Activated T-helper 2 cell treated with anti-CD3 and anti-CD28 coated beads, Interferon-gamma antibody, Interleukin-2, Interleukin-4, amounts not matched to agents 10 μg/mL and 5 μg/mL and 100 μg/mL, durations not matched to agents 14 hours and 24 hours and 36 hours (primary cell): ENCODE measurements around the gene ELFN1. TPM values are rescaled to one million over a fixed set of nuclear protein-coding genes. Genes with fewer than 3 reads are reported as not detected.

Experiments
- DNase-seq: peaks from one replicate; pipeline ENCODE4 v3.0.0; 2021; ENCODE audit warnings: low spot score
- H3K27ac Mint-ChIP-seq: one replicate; pipeline ENCODE4 v1.8.0; 2021; ENCODE audit warnings: mixed read lengths
- H3K27me3 Mint-ChIP-seq: one replicate; pipeline ENCODE4 v1.8.0; 2021; ENCODE audit warnings: low read depth, mixed read lengths
- H3K36me3 Mint-ChIP-seq: one replicate; pipeline ENCODE4 v1.8.0; 2021; ENCODE audit warnings: low read depth, mixed read lengths
- H3K4me1 Mint-ChIP-seq: one replicate; pipeline ENCODE4 v1.8.0; 2021; ENCODE audit warnings: low read depth, mixed read lengths
- H3K4me3 Mint-ChIP-seq: one replicate; pipeline ENCODE4 v1.8.0; 2021; ENCODE audit warnings: low read depth, mild to moderate bottlenecking, moderate library complexity, mixed read lengths
- H3K9me3 Mint-ChIP-seq: one replicate; pipeline ENCODE4 v1.8.0; 2021; ENCODE audit warnings: mixed read lengths
- intact Hi-C: fragments of 100-400 bp; cut with micrococcal nuclease; formaldehyde crosslinking; loops from one replicate; pipeline ENCODE4 v1.15.1; 2023
- total RNA-seq: library from RNA; stranded (reverse); gene quantifications from 2 replicates; pipeline ENCODE4 v1.2.3, GENCODE V29; 2022

Gene ELFN1
- total RNA-seq, 1 donor from 2014 or later, result not detected

DNA sequence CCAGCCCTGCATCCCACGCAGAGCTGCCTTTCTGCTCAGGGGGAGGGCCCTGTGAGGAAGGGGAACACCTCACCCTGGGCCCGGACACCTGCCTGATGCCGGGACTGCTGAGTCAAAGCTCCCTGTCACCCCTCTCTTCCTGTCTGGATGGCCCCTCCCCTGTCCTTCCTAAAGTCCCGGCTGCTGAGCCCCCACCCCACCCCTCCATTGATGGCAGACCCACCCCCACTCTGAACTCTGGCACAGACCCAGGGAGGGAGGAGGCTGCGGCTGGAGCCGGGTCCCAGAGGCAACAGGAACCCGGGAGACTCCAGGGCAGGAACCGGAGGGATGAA is 78.7 kb downstream of the ELFN1 start:
- Mint-ChIP-seq H3K36me3 (no peaks in the 10 kb centered on the region), H3K27me3 (no peaks in the 10 kb centered on the region), H3K4me1 (no peaks in the 10 kb centered on the region), H3K27ac (no peak overlapping the region), H3K4me3 (no peak overlapping the region), H3K9me3 (no peaks in the 10 kb centered on the region)
- intact Hi-C loops, result no loop called here
- no peak for DNase-seq

DNA sequence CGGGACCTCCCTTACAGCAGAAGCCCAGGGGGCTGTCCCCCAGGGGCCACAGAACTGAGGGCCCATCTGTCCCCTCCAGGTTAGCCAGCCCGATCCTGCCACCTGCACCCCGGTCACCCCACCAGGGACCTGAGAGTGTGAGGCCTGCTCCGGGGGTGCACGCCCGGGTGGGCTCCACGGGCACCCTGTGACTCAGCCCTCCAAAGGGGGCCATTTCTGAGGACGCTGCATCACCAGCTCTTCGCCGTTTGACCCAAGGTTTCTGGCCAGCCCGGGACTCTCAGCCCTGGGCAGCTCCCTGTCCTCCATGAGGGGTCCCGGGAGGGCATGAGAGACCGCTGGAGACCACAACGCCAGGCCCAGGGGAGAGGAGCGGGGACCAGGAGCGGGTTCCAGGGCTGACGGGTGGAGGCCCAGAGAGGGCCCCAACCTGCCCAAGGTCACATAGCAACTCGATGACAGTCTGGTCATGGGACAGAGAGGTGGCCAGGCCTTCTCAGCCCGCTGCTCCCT is 79.3 kb downstream of the ELFN1 start:
- Mint-ChIP-seq H3K36me3 (no peaks in the 10 kb centered on the region), H3K4me1 (no peaks in the 10 kb centered on the region), H3K4me3 (no peak overlapping the region), H3K27me3 (no peaks in the 10 kb centered on the region), H3K9me3 (no peaks in the 10 kb centered on the region), H3K27ac (no peak overlapping the region)
- DNase-seq, result no peak
- intact Hi-C loops, result no loop called here

- no peaks in the 10 kb centered on the region for H3K9me3 Mint-ChIP-seq
- no peak for DNase-seq
- H3K36me3 Mint-ChIP-seq, result no peaks in the 10 kb centered on the region
- no peaks in the 10 kb centered on the region for H3K27me3 Mint-ChIP-seq
- no peak overlapping the region for H3K27ac Mint-ChIP-seq
- intact Hi-C loops, result no loop called here
- H3K4me3 Mint-ChIP-seq, result no peak overlapping the region
- H3K4me1 Mint-ChIP-seq, result no peaks in the 10 kb centered on the region
These were observed 79.9 kb downstream of the ELFN1 start for GRCh38 chr7:1749864-1750466.

- no peaks in the 10 kb centered on the region for H3K4me1 Mint-ChIP-seq
- intact Hi-C loops, result no loop called here
- H3K27ac Mint-ChIP-seq, result no peak overlapping the region
- H3K4me3 Mint-ChIP-seq, result no peak overlapping the region
- H3K27me3 Mint-ChIP-seq, result no peaks in the 10 kb centered on the region
- no peaks in the 10 kb centered on the region for H3K36me3 Mint-ChIP-seq
- no peak for DNase-seq
- H3K9me3 Mint-ChIP-seq, result no peaks in the 10 kb centered on the region
These were observed 80.5 kb downstream of the ELFN1 start for GRCh38 chr7:1750541-1751021.

DNA sequence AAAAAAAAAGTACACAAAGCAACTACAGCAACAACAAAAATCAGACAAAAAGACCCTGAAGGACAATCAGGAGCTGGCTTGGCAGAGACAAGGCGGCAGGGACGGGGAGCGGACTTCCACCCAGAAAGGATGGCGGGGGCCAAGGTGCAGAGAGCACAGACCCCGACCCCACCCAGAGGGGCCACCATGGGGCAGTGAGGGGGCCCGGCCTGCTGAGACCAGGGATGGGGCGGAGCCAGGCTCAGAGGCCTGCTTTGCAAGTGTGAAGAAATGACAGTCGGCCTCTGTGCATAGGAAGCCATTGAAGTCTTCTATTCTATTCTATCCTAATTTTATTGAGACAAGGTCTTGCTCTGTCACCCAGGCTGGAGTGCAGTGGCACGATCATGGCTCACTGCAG is 82.0 kb downstream of the ELFN1 start:
- no peaks in the 10 kb centered on the region for H3K4me1 Mint-ChIP-seq
- no peaks in the 10 kb centered on the region for H3K36me3 Mint-ChIP-seq
- no peak overlapping the region for H3K27ac Mint-ChIP-seq
- H3K27me3 Mint-ChIP-seq, result no peaks in the 10 kb centered on the region
- H3K9me3 Mint-ChIP-seq, result no peaks in the 10 kb centered on the region
- H3K4me3 Mint-ChIP-seq, result no peak overlapping the region
- no peak for DNase-seq
- intact Hi-C loops, result no loop called here

- H3K4me3 Mint-ChIP-seq, result no peak overlapping the region
- intact Hi-C loops, result no loop called here
- no peak for DNase-seq
- H3K36me3 Mint-ChIP-seq, result no peaks in the 10 kb centered on the region
- no peak overlapping the region for H3K27ac Mint-ChIP-seq
- H3K9me3 Mint-ChIP-seq, result no peaks in the 10 kb centered on the region
- no peaks in the 10 kb centered on the region for H3K27me3 Mint-ChIP-seq
- H3K4me1 Mint-ChIP-seq, result no peaks in the 10 kb centered on the region
These were observed 82.9 kb downstream of the ELFN1 start for GRCh38 chr7:1752771-1753563.

DNA sequence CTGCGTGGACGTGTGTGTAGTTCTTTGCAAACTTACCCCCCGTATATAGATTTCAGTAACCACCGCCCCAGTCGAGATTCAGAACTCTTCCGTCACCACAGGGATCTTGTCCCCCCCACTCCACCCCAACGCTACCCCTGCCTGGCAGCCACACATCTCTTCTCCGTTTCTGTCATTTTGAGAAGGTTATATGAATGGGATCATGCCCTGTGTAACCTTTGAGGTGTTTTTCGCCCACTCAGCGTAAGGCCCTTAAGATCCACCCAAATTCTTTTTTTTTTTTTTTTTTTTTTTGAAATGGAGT is 83.4 kb downstream of the ELFN1 start:
- no peaks in the 10 kb centered on the region for H3K4me1 Mint-ChIP-seq
- H3K27ac Mint-ChIP-seq, result no peak overlapping the region
- H3K27me3 Mint-ChIP-seq, result no peaks in the 10 kb centered on the region
- no peaks in the 10 kb centered on the region for H3K9me3 Mint-ChIP-seq
- DNase-seq, result no peak
- intact Hi-C loops, result no loop called here
- no peak overlapping the region for H3K4me3 Mint-ChIP-seq
- H3K36me3 Mint-ChIP-seq, result no peaks in the 10 kb centered on the region

GRCh38 chr7:1754345-1754908 is 84.3 kb downstream of the ELFN1 start:
- no peaks in the 10 kb centered on the region for H3K27me3 Mint-ChIP-seq
- H3K9me3 Mint-ChIP-seq, result no peaks in the 10 kb centered on the region
- intact Hi-C loops, result no loop called here
- no peak overlapping the region for H3K4me3 Mint-ChIP-seq
- H3K4me1 Mint-ChIP-seq, result no peaks in the 10 kb centered on the region
- DNase-seq, result no peak
- H3K36me3 Mint-ChIP-seq, result no peaks in the 10 kb centered on the region
- no peak overlapping the region for H3K27ac Mint-ChIP-seq

- intact Hi-C loops, result no loop called here
- H3K27ac Mint-ChIP-seq, result no peak overlapping the region
- H3K4me1 Mint-ChIP-seq, result no peaks in the 10 kb centered on the region
- no peak overlapping the region for H3K4me3 Mint-ChIP-seq
- no peak for DNase-seq
- H3K9me3 Mint-ChIP-seq, result peaks cover 2% of the 10 kb centered on the region
- H3K27me3 Mint-ChIP-seq, result no peaks in the 10 kb centered on the region
- H3K36me3 Mint-ChIP-seq, result no peaks in the 10 kb centered on the region
These were observed 85.9 kb downstream of the ELFN1 start for GRCh38 chr7:1755783-1756625.

DNA sequence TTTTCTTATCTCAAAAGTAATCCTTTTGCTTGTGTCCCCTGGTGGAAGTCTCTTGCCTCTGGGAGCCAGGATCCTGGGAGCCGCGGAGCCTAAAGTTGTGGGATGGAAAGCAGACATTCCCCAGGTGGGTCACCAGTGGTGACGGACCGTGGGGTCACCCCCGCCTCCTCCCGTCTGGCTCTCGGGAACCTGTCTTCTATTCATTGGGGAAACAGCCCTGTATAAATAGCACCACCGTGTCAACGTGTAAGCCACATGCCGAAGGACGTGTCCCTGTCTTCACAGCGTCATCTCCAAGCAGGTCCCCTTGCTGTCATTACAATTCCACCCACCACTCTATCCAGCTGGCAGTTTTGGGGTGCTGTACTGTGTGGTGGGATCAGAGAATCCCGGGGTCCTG is 87.5 kb downstream of the ELFN1 start:
- DNase-seq, result no peak
- no peak overlapping the region for H3K4me3 Mint-ChIP-seq
- H3K4me1 Mint-ChIP-seq, result no peaks in the 10 kb centered on the region
- H3K27me3 Mint-ChIP-seq, result no peaks in the 10 kb centered on the region
- H3K27ac Mint-ChIP-seq, result no peak overlapping the region
- no peaks in the 10 kb centered on the region for H3K36me3 Mint-ChIP-seq
- intact Hi-C loops, result no loop called here
- peaks cover 14% of the 10 kb centered on the region for H3K9me3 Mint-ChIP-seq

GRCh38 chr7:1758028-1758858 is 88.2 kb downstream of the ELFN1 start:
- no peak for DNase-seq
- intact Hi-C loops, result no loop called here
- Mint-ChIP-seq H3K9me3 (peaks cover 20% of the 10 kb centered on the region), H3K27ac (no peak overlapping the region), H3K4me3 (no peak overlapping the region), H3K4me1 (no peaks in the 10 kb centered on the region), H3K36me3 (no peaks in the 10 kb centered on the region), H3K27me3 (no peaks in the 10 kb centered on the region)

GRCh38 chr7:1758859-1759521 is 88.9 kb downstream of the ELFN1 start:
- Mint-ChIP-seq H3K4me1 (no peaks in the 10 kb centered on the region), H3K27me3 (no peaks in the 10 kb centered on the region), H3K9me3 (peaks cover 21% of the 10 kb centered on the region), H3K27ac (no peak overlapping the region), H3K36me3 (no peaks in the 10 kb centered on the region), H3K4me3 (no peak overlapping the region)
- no peak for DNase-seq
- intact Hi-C loops, result no loop called here
